Endothelial cell of umbilical vein (primary cell): ENCODE data around the gene PUS3. TPM values are rescaled to one million over a fixed set of nuclear protein-coding genes. Genes with fewer than 3 reads are reported as not detected.

Source experiments
- BruUV-seq: library from RNA; stranded (reverse); fragments of 400-500 nt; replicated peaks from 2 replicates; lab custom pipeline; 2021; lab: Mats Ljungman, UMichigan
- CTCF ChIA-PET: fragments of 300-600, 350-600 bp; sonication (Branson Sonifier 250); formaldehyde crosslinking; loops from one replicate; lab custom pipeline; 2021; ENCODE audit warnings: antibody characterized with exemption, inconsistent platforms; lab: Charles Lee
- POLR2A ChIA-PET: fragments of 300-600, 350-600 bp; sonication (Branson Sonifier 250); formaldehyde crosslinking; loops from one replicate; lab custom pipeline; 2021; ENCODE audit warnings: antibody characterized with exemption, inconsistent platforms; lab: Charles Lee
- DNase-seq: peaks from one replicate; pipeline ENCODE4 v3.0.0-alpha.2; 2011; ENCODE audit warnings: low read depth, low spot score
- FAIRE-seq: peaks from 2 replicates; lab custom pipeline; 2011; peaks lifted over from hg19 to GRCh38; lab: Jason Lieb, UNC
- H2AFZ ChIP-seq: 2 replicates; pipeline ENCODE4 v1.6.0; 2012; ENCODE audit warnings: low read depth, low read length, control low read depth, inconsistent platforms
- H3K27ac ChIP-seq: 2 replicates; pipeline ENCODE4 v1.5.1; 2011; ENCODE audit warnings: low read depth, mild to moderate bottlenecking, control low read depth, low read length, moderate library complexity; ENCODE audit not compliant: insufficient read depth
- H3K27me3 ChIP-seq, 2 experiments: 2 replicates each; pipeline versions ENCODE4 v1.6.0 to v1.6.1; 2011; ENCODE audit warnings: low read length in 2 of 2, mixed read lengths in 1 of 2; ENCODE audit not compliant: control insufficient read depth in 2 of 2, insufficient read depth in 2 of 2
- H3K36me3 ChIP-seq, 2 experiments: 2 replicates in 1 of 2; 3 replicates in 1 of 2; pipeline ENCODE4 v1.5.1; 2011; ENCODE audit warnings: low read length in 2 of 2, mild to moderate bottlenecking in 1 of 2, moderate library complexity in 1 of 2; ENCODE audit not compliant: control insufficient read depth in 2 of 2, insufficient read depth in 2 of 2; ENCODE audit errors: extremely low read depth in 1 of 2
- H3K4me1 ChIP-seq: 3 replicates; pipeline ENCODE4 v1.5.1; 2011; ENCODE audit warnings: mild to moderate bottlenecking, low read length; ENCODE audit not compliant: control insufficient read depth, insufficient read depth; ENCODE audit errors: extremely low read depth
- H3K4me2 ChIP-seq: 2 replicates; pipeline ENCODE4 v1.6.1; 2011; ENCODE audit warnings: low read length, control low read depth, mixed read lengths; ENCODE audit not compliant: insufficient read depth
- H3K4me3 ChIP-seq, 3 experiments: fragments of 200-600 bp in 1 of 3; sonication (generic), shearing (Covaris generic) in 1 of 3; replicated peaks in 1 of 3; 2 replicates each; pipeline ENCODE4 v1.5.1; 2011 to 2016; ENCODE audit warnings: control low read depth in 3 of 3, low read length in 3 of 3, mild to moderate bottlenecking in 2 of 3, inconsistent platforms in 1 of 3, low read depth in 1 of 3, moderate library complexity in 1 of 3; ENCODE audit not compliant: insufficient read depth in 1 of 3
- H3K79me2 ChIP-seq: 2 replicates; pipeline ENCODE4 v1.6.0; 2012; ENCODE audit warnings: low read length, inconsistent platforms; ENCODE audit not compliant: control insufficient read depth, insufficient read depth
- H3K9ac ChIP-seq: replicated peaks from 2 replicates; pipeline ENCODE3; 2011; ENCODE audit warnings: low read length, control low read depth; ENCODE audit not compliant: insufficient read depth; ENCODE audit errors: extremely low read depth
- H3K9me1 ChIP-seq: replicated peaks from 3 replicates; pipeline ENCODE4 v1.6.0; 2011; ENCODE audit warnings: mild to moderate bottlenecking, low read length; ENCODE audit not compliant: control insufficient read depth, insufficient read depth; ENCODE audit errors: extremely low read depth
- H3K9me3 ChIP-seq: replicated peaks from 2 replicates; pipeline ENCODE4 v1.5.1; 2012; ENCODE audit warnings: low read length, inconsistent platforms; ENCODE audit not compliant: control insufficient read depth, insufficient read depth
- H4K20me1 ChIP-seq: replicated peaks from 2 replicates; pipeline ENCODE3; 2011; ENCODE audit warnings: mild to moderate bottlenecking, low read length; ENCODE audit not compliant: control insufficient read depth, insufficient read depth; ENCODE audit errors: extremely low read depth
- CTCF ChIP-seq, 2 donors: IDR thresholded peaks; 1 replicate in 1 of 2; 2 replicates in 1 of 2; pipeline ENCODE4 v1.5.1; 2011; ENCODE audit warnings: low read length in 2 of 2, mild to moderate bottlenecking in 2 of 2, moderate library complexity in 2 of 2, control low read depth in 1 of 2, inconsistent platforms in 1 of 2, low read depth in 1 of 2; ENCODE audit not compliant: insufficient read depth in 1 of 2; ENCODE audit errors: extremely low read depth in 1 of 2
- EZH2 ChIP-seq: IDR thresholded peaks from 2 replicates; pipeline ENCODE4 v1.6.1; 2012; ENCODE audit warnings: borderline replicate concordance, low read depth, mild to moderate bottlenecking, moderate library complexity, low read length, inconsistent platforms; ENCODE audit not compliant: severe bottlenecking
- FOS ChIP-seq: IDR thresholded peaks from 2 replicates; pipeline ENCODE4 v1.6.1; 2011; ENCODE audit warnings: mild to moderate bottlenecking, low read length, moderate library complexity, borderline replicate concordance; ENCODE audit not compliant: insufficient read depth
- GATA2 ChIP-seq: IDR thresholded peaks from 2 replicates; pipeline ENCODE4 v1.7.0; 2011; ENCODE audit warnings: low read depth, mild to moderate bottlenecking, moderate library complexity, mixed read lengths, low read length; ENCODE audit not compliant: insufficient read length, insufficient read depth
- JUN ChIP-seq: IDR thresholded peaks from 2 replicates; pipeline ENCODE4 v1.6.1; 2011; ENCODE audit warnings: borderline replicate concordance, low read depth; ENCODE audit not compliant: insufficient read length, insufficient read depth
- MAX ChIP-seq: IDR thresholded peaks from 2 replicates; pipeline ENCODE4 v1.6.1; 2011; ENCODE audit not compliant: insufficient read depth, insufficient read length
- MYC ChIP-seq: IDR thresholded peaks from one replicate; pipeline ENCODE4 v1.6.1; 2011; ENCODE audit warnings: mild to moderate bottlenecking, low read depth, low read length
- POLR2A ChIP-seq: IDR thresholded peaks from 2 replicates; pipeline ENCODE4 v1.6.1; 2012; ENCODE audit warnings: low read depth, mild to moderate bottlenecking, control low read depth, low read length
- POLR2AphosphoS5 ChIP-seq: IDR thresholded peaks from 2 replicates; pipeline ENCODE4 v1.6.1; 2012; ENCODE audit warnings: low read depth, mild to moderate bottlenecking, control low read depth, low read length, moderate library complexity; ENCODE audit not compliant: insufficient read depth
- dilution Hi-C: fragments of 300-500 bp; cut with MboI; formaldehyde crosslinking; loops from one replicate; pipeline ENCODE4 v1.15.0; 2019; ENCODE audit warnings: low sequenced_read_pairs; ENCODE audit not compliant: extremely low pct_ligation_motif_present
- intact Hi-C: fragments of 100-400 bp; cut with micrococcal nuclease; formaldehyde crosslinking; loops from one replicate; pipeline ENCODE4 v1.10.0; 2022
- polyA plus RNA-seq, 4 experiments: library from polyadenylated mRNA; depleted of rRNA in 3 of 4; stranded (reverse) in 3 of 4; unstranded in 1 of 4; fragments of >200 nt; gene quantifications; 2 replicates each; pipeline versions ENCODE4 v1.2.1 to v1.2.3, GENCODE V29; 2011 to 2012; ENCODE audit warnings: missing spikeins in 1 of 4
- total RNA-seq: library from RNA; stranded (reverse); gene quantifications from 2 replicates; pipeline ENCODE4 v1.2.3, GENCODE V29; 2021

Gene PUS3
- total and polyA plus RNA-seq, 2 donors (not counting 3 experiments of a cell fraction or from before 2014, with no cell fraction given): 5.1 to 10.3 TPM

- Histone ChIP-seq H3K4me1 (no peaks in the 10 kb centered on the region), H3K36me3 (no peaks in the 10 kb centered on the region), H3K9me1 (no peaks in the 10 kb centered on the region), H3K9me3 (no peaks in the 10 kb centered on the region), H3K4me2 (no peak overlapping the region), H4K20me1 (no peaks in the 10 kb centered on the region), H3K9ac (no peak overlapping the region), H3K27ac (no peak overlapping the region), H3K27me3 (peaks cover 2 to 7% of the 10 kb centered on the region in 2 experiments), H3K79me2 (no peaks in the 10 kb centered on the region), H2AFZ (no peak overlapping the region), H3K4me3 (no peak overlapping the region)
- ChIA-PET POLR2A (no interaction called here), CTCF (interaction anchor here (0.6 to 5.1 kb wide), 5 partner anchors 10 to 275 kb away, joined by 3 to 113 read pairs (median 4); no protein-coding TSS in a partner anchor)
- peak; percentile 62 for FAIRE-seq
- BruUV-seq: no TSS peak
- dilution Hi-C loops (no loop called here), intact Hi-C loops (loop anchor here (1.0 to 10.0 kb wide), 5 partner anchors 138 to 379 kb away; partner anchors contain the start of genes DCPS, FOXRED1 and SRPRA)
- DNase-seq: peak; percentile 69
- peak; percentile 10 for TF ChIP-seq GATA2
- no peak for TF ChIP-seq FOS
- no peak for TF ChIP-seq MYC
- peak; percentile 73 to 74 for TF ChIP-seq CTCF (IDR thresholded peaks at IDR 0.05; ENCODE audit: extremely low read depth in 1 of 2, insufficient read depth in 1 of 2, low read depth in 1 of 2, low read length in 2 of 2)
- no peak for TF ChIP-seq JUN
- no peak for TF ChIP-seq MAX
- no peak for TF ChIP-seq POLR2AphosphoS5
- no peak for TF ChIP-seq POLR2A
- no peak for TF ChIP-seq EZH2
These were observed 20.1 kb upstream of the PUS3 start for GRCh38 chr11:125923012-125923579.
